ENCODE measurements around the gene HYCC1. TPM values are rescaled to one million over a fixed set of nuclear protein-coding genes. Genes with fewer than 3 reads are reported as not detected.

Gene HYCC1
- total RNA-seq, 1 donor from 2014 or later, result 19.7 TPM

DNA sequence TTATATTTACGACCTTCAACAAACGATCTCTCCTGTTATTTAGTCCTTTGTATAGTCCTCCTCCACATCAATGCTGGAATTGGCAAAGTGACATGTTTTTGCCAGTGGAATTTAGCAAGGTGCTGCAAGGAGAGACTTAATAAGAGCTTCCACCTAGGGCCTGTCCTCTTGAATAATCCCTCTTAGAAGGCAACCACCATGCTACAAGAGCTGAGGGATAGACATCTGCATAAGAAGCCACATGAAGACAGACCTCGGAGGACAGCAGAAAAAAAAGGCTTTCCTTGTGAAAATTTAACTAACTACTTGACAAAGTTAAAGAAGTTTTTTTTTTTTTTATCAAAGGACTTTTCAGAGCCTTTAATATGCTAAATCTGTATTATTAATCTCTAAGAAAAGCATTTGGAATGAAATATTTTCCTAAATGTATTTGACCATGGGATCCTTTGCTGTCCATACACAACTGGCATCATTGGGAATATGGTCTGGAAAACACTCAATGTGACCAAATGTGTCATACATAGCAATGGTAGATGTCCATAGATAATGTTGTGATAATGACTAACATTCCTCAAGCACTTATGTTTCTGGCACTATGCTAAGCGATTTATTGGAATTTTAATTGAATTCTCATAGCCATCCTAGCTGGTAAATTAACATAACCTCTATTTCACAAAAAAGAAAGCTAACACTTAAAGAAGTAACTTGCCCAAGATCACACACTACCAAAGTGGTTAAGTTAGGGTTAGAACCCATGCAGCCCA is 13.2 kb downstream of the HYCC1 start:
- no peak for FAIRE-seq
- Histone ChIP-seq H3K4me3 (ENCODE audit: low read depth, low read length) (no peak overlapping the region), H3K36me3 (ENCODE audit: control insufficient read depth, insufficient read depth, low read length) (no peaks in the 10 kb centered on the region), H3K27me3 (ENCODE audit: control insufficient read depth, insufficient read depth, low read length) (no peaks in the 10 kb centered on the region)
- no peak for DNase-seq (ENCODE audit: low read depth)
- no peak for TF ChIP-seq CTCF (IDR thresholded peaks at IDR 0.05; ENCODE audit: insufficient read depth, low read length, severe bottlenecking)

GRCh38 chr7:22998519-22998896 is 15.4 kb downstream of the HYCC1 start:
- Histone ChIP-seq H3K4me3 (ENCODE audit: low read depth, low read length) (no peak overlapping the region), H3K27me3 (ENCODE audit: control insufficient read depth, insufficient read depth, low read length) (no peaks in the 10 kb centered on the region), H3K36me3 (ENCODE audit: control insufficient read depth, insufficient read depth, low read length) (no peaks in the 10 kb centered on the region)
- no peak for TF ChIP-seq CTCF (IDR thresholded peaks at IDR 0.05; ENCODE audit: insufficient read depth, low read length, severe bottlenecking)
- no peak for FAIRE-seq
- no peak for DNase-seq (ENCODE audit: low read depth)

- FAIRE-seq, result no peak
- DNase-seq (ENCODE audit: low read depth), result peak; percentile 59
- Histone ChIP-seq H3K27me3 (ENCODE audit: control insufficient read depth, insufficient read depth, low read length) (no peaks in the 10 kb centered on the region), H3K36me3 (ENCODE audit: control insufficient read depth, insufficient read depth, low read length) (no peaks in the 10 kb centered on the region), H3K4me3 (ENCODE audit: low read depth, low read length) (no peak overlapping the region)
- TF ChIP-seq CTCF (IDR thresholded peaks at IDR 0.05; ENCODE audit: insufficient read depth, low read length, severe bottlenecking), result no peak
These were observed 15.9 kb downstream of the HYCC1 start for GRCh38 chr7:22997871-22998518.

GRCh38 chr7:22996470-22996869 is 17.5 kb downstream of the HYCC1 start:
- FAIRE-seq, result no peak

DNA sequence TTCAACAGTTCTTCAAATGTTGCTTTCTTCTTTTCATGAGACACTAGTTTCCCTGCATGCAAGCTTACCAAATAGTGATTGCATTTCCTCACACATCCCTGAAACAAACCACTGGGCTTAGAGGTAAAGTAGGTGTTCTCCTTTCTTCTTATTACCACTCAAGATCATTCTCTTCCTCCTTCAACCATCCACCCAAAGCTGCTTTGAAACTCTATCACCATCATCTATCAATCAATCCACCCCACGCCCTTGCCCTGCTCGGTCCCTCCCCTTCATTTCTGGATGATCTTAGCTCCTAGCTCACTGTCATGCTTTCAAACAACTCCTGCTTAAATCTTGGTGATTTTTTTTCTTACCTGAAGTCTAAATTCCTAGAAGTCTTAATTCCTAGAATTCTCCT is 18.9 kb downstream of the HYCC1 start:
- peak; percentile 58 for FAIRE-seq
- no peak for DNase-seq (ENCODE audit: low read depth)

More at GRCh38 chr7:22996470-22996869, 17.5 kb downstream of the HYCC1 start:
- Histone ChIP-seq H3K4me3 (ENCODE audit: low read depth, low read length) (no peak overlapping the region), H3K36me3 (ENCODE audit: control insufficient read depth, insufficient read depth, low read length) (no peaks in the 10 kb centered on the region), H3K27me3 (ENCODE audit: control insufficient read depth, insufficient read depth, low read length) (no peaks in the 10 kb centered on the region)
- peak; percentile 46 for DNase-seq (ENCODE audit: low read depth)
- no peak for TF ChIP-seq CTCF (IDR thresholded peaks at IDR 0.05; ENCODE audit: insufficient read depth, low read length, severe bottlenecking)

More for the DNA sequence above, 18.9 kb downstream of the HYCC1 start:
- no peaks in the 10 kb centered on the region for H3K36me3 ChIP-seq (ENCODE audit: control insufficient read depth, insufficient read depth, low read length)
- no peak overlapping the region for H3K4me3 ChIP-seq (ENCODE audit: low read depth, low read length)
- TF ChIP-seq CTCF (IDR thresholded peaks at IDR 0.05; ENCODE audit: insufficient read depth, low read length, severe bottlenecking), result no peak
- H3K27me3 ChIP-seq (ENCODE audit: control insufficient read depth, insufficient read depth, low read length), result no peaks in the 10 kb centered on the region
